GM23338 (cell line): ENCODE measurements around the gene GLCE. TPM values are rescaled to one million over a fixed set of nuclear protein-coding genes. Genes with fewer than 3 reads are reported as not detected.

ENCODE experiments used
- ATAC-seq: fragments of 200-7000 bp; cut with Tn5 transposase; 3 replicates; pipeline ENCODE4 v1.9.1; 2020
- DNase-seq: peaks from one replicate; pipeline ENCODE4 v3.0.0-alpha.2; 2015; ENCODE audit warnings: low spot score
- H2AFZ ChIP-seq: fragments of 200-600 bp; sonication (generic); 2 replicates; pipeline ENCODE4 v1.8.0; 2016; ENCODE audit warnings: antibody characterized with exemption, mild to moderate bottlenecking, moderate library complexity
- H3F3A ChIP-seq: fragments of 200-600 bp; sonication (generic); replicated peaks from 2 replicates; pipeline ENCODE4 v1.8.0; 2017; ENCODE audit warnings: antibody characterized with exemption, mixed run types, low read depth
- H3K27ac ChIP-seq: fragments of 200-600 bp; sonication (generic); 2 replicates; pipeline ENCODE4 v1.6.1; 2016; ENCODE audit warnings: low read depth
- H3K27me3 ChIP-seq: fragments of 200-600 bp; sonication (generic); 2 replicates; pipeline ENCODE4 v1.8.0; 2016; ENCODE audit warnings: mild to moderate bottlenecking, mixed run types, moderate library complexity; ENCODE audit not compliant: insufficient read depth
- H3K36me3 ChIP-seq: fragments of 200-600 bp; sonication (generic); 2 replicates; pipeline ENCODE4 v1.8.0; 2016; ENCODE audit warnings: mild to moderate bottlenecking; ENCODE audit not compliant: insufficient read depth
- H3K4me1 ChIP-seq: fragments of 200-600 bp; sonication (generic); 2 replicates; pipeline ENCODE4 v1.8.0; 2016; ENCODE audit warnings: mild to moderate bottlenecking, moderate library complexity; ENCODE audit not compliant: insufficient read depth
- H3K4me2 ChIP-seq: fragments of 200-600 bp; sonication (generic); 2 replicates; pipeline ENCODE4 v1.7.1; 2017; ENCODE audit warnings: mixed run types
- H3K4me3 ChIP-seq: fragments of 200-600 bp; sonication (generic); 2 replicates; pipeline ENCODE4 v1.6.1; 2016; ENCODE audit warnings: mixed run types
- H3K79me2 ChIP-seq: fragments of 200-600 bp; sonication (generic); replicated peaks from 2 replicates; pipeline ENCODE4 v1.8.0; 2017; ENCODE audit warnings: mild to moderate bottlenecking; ENCODE audit not compliant: insufficient read depth
- H3K9me2 ChIP-seq: fragments of 200-600 bp; sonication (generic); 2 replicates; pipeline ENCODE4 v1.8.0; 2017; ENCODE audit not compliant: insufficient read depth
- H4K20me1 ChIP-seq: fragments of 200-600 bp; sonication (generic); replicated peaks from 2 replicates; pipeline ENCODE4 v1.8.0; 2017; ENCODE audit warnings: mild to moderate bottlenecking; ENCODE audit not compliant: insufficient read depth
- H3K27ac Mint-ChIP-seq: 2 replicates; pipeline ENCODE4 v1.8.0; 2020; ENCODE audit warnings: inconsistent platforms, mild to moderate bottlenecking, moderate library complexity, mixed read lengths
- H3K27me3 Mint-ChIP-seq: 3 replicates; pipeline ENCODE4 v1.8.0; 2022; ENCODE audit warnings: low read depth, mild to moderate bottlenecking, moderate library complexity, mixed read lengths, inconsistent platforms; ENCODE audit not compliant: insufficient read depth, poor library complexity
- H3K36me3 Mint-ChIP-seq: 3 replicates; pipeline ENCODE4 v1.8.0; 2021; ENCODE audit warnings: low read depth, mild to moderate bottlenecking, inconsistent platforms, moderate library complexity, mixed read lengths
- H3K4me1 Mint-ChIP-seq: 3 replicates; pipeline ENCODE4 v1.8.0; 2020; ENCODE audit warnings: mild to moderate bottlenecking, inconsistent platforms, mixed read lengths
- H3K4me3 Mint-ChIP-seq: 3 replicates; pipeline ENCODE4 v1.8.0; 2021; ENCODE audit warnings: moderate library complexity, mild to moderate bottlenecking, inconsistent platforms, mixed read lengths
- H3K9me3 Mint-ChIP-seq: 3 replicates; pipeline ENCODE4 v1.8.0; 2020; ENCODE audit warnings: moderate library complexity, mild to moderate bottlenecking, inconsistent platforms, mixed read lengths
- CREB1 ChIP-seq: fragments of 250-450 bp; sonication (Bioruptor Pico); IDR thresholded peaks from 2 replicates; pipeline ENCODE4 v1.5.0; 2020; ENCODE audit warnings: low read depth, mild to moderate bottlenecking, moderate library complexity
- EZH2 ChIP-seq: fragments of 200-600 bp; sonication (generic); IDR thresholded peaks from one replicate; pipeline ENCODE4 v1.8.0; 2017; ENCODE audit warnings: antibody characterized with exemption, mild to moderate bottlenecking, low read depth; ENCODE audit not compliant: unreplicated experiment
- EZH2phosphoT487 ChIP-seq: fragments of 200-600 bp; sonication (generic); IDR thresholded peaks from one replicate; pipeline ENCODE4 v1.8.1; 2018; ENCODE audit warnings: antibody characterized with exemption; ENCODE audit not compliant: unreplicated experiment
- POLR2AphosphoS5 ChIP-seq: IDR thresholded peaks from 2 replicates; pipeline ENCODE4 v1.6.1; 2016; ENCODE audit warnings: antibody characterized with exemption, low read depth
- ZNF331 ChIP-seq: fragments of 250-450 bp; sonication (Bioruptor Pico); IDR thresholded peaks from 2 replicates; pipeline ENCODE4 v1.5.0; 2020; ENCODE audit warnings: low read depth, mild to moderate bottlenecking, moderate library complexity
- polyA plus RNA-seq: library from polyadenylated mRNA; unstranded; fragments of >200 nt; fragmentation: Nextera tagmentation; extraction: Ambion mirVana; gene quantifications from 2 replicates; pipeline ENCODE4 v1.2.1, GENCODE V29; 2016
- total RNA-seq: library from RNA; depleted of rRNA; stranded (reverse); fragments of >200 nt; shearing (Covaris generic); gene quantifications from 2 replicates; pipeline ENCODE4 v1.2.3, GENCODE V29; 2014
- TF ChIP-seq, protein P1 (sequence below), 2 experiments: fragments of 200-600 bp in 1 of 2; sonication (generic) in 1 of 2; conservative IDR thresholded peaks; 2 replicates each; pipeline versions ENCODE4 v1.5.1 to v1.6.1; 2016 to 2017; ENCODE audit warnings: antibody characterized with exemption in 2 of 2, low read depth in 2 of 2, mild to moderate bottlenecking in 2 of 2, moderate library complexity in 1 of 2
- TF ChIP-seq, protein P2 (sequence below): IDR thresholded peaks from 2 replicates; pipeline ENCODE4 v1.6.1; 2016; ENCODE audit warnings: antibody characterized with exemption

GLCE gene
- total and polyA plus RNA-seq, 2 experiments from 2014 or later: 7.5 to 15.5 TPM

DNA sequence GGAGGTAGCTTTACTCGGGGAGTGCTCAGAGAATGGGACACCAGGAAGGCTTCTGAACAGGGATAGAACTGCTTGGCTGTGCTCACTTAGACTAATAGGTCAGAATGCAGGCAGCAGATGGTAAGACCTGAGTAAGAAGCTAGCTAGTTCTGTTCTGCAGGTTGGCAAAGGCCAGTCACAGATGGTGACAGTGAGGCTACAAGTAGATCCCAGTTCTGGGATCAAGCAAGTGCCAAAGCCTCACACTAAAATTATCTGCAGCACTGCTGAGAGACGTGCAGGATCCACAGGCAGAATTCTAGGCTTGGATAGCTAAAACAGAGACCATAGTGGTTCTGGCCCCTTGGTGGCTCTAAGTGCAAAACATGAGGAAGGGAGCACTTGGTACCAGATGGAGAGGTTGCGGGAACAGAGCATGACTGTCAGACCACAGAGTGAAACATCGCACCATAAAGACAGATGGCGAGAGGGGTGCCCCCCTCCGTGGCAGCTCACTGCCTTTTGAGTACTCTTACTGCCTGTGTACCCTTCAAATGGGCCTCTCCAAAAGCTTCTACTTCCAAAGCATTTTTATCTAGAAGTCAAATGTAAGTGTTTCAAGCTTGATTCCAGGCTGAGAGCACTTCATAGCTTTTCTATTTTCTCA is 3.6 kb upstream of the GLCE start (continued):
- TF ChIP-seq, protein P1, sequence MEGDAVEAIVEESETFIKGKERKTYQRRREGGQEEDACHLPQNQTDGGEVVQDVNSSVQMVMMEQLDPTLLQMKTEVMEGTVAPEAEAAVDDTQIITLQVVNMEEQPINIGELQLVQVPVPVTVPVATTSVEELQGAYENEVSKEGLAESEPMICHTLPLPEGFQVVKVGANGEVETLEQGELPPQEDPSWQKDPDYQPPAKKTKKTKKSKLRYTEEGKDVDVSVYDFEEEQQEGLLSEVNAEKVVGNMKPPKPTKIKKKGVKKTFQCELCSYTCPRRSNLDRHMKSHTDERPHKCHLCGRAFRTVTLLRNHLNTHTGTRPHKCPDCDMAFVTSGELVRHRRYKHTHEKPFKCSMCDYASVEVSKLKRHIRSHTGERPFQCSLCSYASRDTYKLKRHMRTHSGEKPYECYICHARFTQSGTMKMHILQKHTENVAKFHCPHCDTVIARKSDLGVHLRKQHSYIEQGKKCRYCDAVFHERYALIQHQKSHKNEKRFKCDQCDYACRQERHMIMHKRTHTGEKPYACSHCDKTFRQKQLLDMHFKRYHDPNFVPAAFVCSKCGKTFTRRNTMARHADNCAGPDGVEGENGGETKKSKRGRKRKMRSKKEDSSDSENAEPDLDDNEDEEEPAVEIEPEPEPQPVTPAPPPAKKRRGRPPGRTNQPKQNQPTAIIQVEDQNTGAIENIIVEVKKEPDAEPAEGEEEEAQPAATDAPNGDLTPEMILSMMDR (conservative IDR thresholded peaks at IDR 0.05; ENCODE audit: low read depth in 2 of 2): no peak; a peak in 1 of 4 replicates
- TF ChIP-seq POLR2AphosphoS5 (no peak), EZH2 (no peak), ZNF331 (CRISPR knock-in tag) (no peak)
- TF ChIP-seq, protein P2, sequence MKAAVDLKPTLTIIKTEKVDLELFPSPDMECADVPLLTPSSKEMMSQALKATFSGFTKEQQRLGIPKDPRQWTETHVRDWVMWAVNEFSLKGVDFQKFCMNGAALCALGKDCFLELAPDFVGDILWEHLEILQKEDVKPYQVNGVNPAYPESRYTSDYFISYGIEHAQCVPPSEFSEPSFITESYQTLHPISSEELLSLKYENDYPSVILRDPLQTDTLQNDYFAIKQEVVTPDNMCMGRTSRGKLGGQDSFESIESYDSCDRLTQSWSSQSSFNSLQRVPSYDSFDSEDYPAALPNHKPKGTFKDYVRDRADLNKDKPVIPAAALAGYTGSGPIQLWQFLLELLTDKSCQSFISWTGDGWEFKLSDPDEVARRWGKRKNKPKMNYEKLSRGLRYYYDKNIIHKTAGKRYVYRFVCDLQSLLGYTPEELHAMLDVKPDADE: no peak

DNA sequence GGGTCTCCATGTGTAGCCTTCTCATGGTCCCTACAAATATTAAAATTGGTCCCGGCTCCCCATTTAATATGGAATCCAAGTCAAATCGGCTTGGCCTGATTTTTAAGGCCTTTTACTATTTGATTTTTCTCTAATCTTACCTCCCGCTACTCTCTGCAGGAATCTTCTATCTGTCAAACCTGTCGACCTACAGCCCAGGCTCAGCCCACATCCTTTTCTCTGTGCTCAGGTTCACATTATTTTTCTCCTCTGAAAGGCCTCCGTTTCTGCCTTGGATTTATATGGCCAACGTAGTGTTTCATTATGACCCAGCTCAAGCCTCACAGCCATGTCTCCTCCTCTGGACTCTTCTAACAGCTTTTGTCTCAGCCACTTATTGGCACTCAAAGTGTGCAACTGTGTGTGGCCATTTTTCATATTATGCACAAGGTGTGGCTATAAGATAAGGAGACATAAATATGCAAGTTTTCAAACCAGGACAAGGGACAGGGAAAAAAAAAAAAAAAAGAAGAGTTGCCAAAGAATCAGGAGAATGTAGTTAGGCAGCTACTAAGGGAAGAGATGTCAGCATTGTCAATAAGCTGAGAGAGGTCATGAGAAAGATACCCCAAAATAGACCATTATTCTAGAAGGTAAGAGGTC is 2.1 kb upstream of the GLCE start:
- Mint-ChIP-seq H3K4me3 (no peak overlapping the region; the same call in 2 of the 3 replicates), H3K27ac (no peak overlapping the region), H3K36me3 (no peaks in the 10 kb centered on the region; the same call in 2 of the 3 replicates), H3K27me3 (peaks cover 9% of the 10 kb centered on the region), H3K9me3 (no peaks in the 10 kb centered on the region; the same call in 2 of the 3 replicates), H3K4me1 (peaks cover 31% of the 10 kb centered on the region)
- Histone ChIP-seq H3F3A (no peaks in the 10 kb centered on the region; the same call in 1 of the 2 replicates), H3K27ac (no peak overlapping the region), H3K79me2 (peaks cover 19% of the 10 kb centered on the region), H3K4me3 (no peak overlapping the region), H3K9me2 (peaks cover 4% of the 10 kb centered on the region; the same call in 1 of the 2 replicates), H3K4me1 (peaks cover 14% of the 10 kb centered on the region), H4K20me1 (peaks cover 15% of the 10 kb centered on the region), H3K27me3 (peaks cover 23% of the 10 kb centered on the region), H3K36me3 (no peaks in the 10 kb centered on the region), H2AFZ (no peak overlapping the region), H3K4me2 (no peak overlapping the region)
- TF ChIP-seq EZH2phosphoT487: no peak
- DNase-seq (no peak), ATAC-seq (no peak)

DNA sequence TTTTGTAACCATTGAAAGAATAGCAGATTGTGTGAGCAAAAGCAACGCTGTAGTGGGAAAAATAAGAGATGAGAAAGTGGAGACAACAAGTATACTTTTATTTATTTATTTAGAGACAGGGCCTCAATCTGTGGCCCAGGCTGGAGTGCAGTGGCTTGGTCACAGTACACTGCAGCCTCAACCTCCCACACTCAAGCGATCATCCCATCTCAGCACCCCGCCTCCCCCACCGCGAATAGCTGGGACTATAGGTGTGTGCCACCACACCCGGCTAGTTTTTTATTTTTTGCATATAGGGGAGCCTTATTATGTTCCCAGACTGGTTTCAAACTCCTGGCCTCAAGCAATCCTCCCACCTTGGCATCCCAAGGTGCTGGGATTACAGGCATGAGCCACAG is 1.6 kb upstream of the GLCE start:
- ATAC-seq (no peak), DNase-seq (no peak)
- peaks cover 24% of the 10 kb centered on the region for H3K27me3 ChIP-seq
- Mint-ChIP-seq H3K4me3 (peak overlapping the region; percentile 94), H3K9me3 (no peaks in the 10 kb centered on the region; the same call in 2 of the 3 replicates), H3K36me3 (no peaks in the 10 kb centered on the region; the same call in 2 of the 3 replicates), H3K4me1 (peaks cover 33% of the 10 kb centered on the region), H3K27ac (no peak overlapping the region), H3K27me3 (peaks cover 7% of the 10 kb centered on the region)
- peaks cover 18% of the 10 kb centered on the region for H4K20me1 ChIP-seq
- peaks cover 14% of the 10 kb centered on the region for H3K4me1 ChIP-seq
- TF ChIP-seq CREB1: no peak
- H3K27ac ChIP-seq: no peak overlapping the region
- H3K4me2 ChIP-seq: no peak overlapping the region
- H3K9me2 ChIP-seq: peaks cover 2% of the 10 kb centered on the region; the same call in 1 of the 2 replicates
- peaks cover 24% of the 10 kb centered on the region for H3K79me2 ChIP-seq
- H2AFZ ChIP-seq: 0 out of 2 replicates have a peak overlapping the region, but pooled peaks have one; percentile 24
- H3F3A ChIP-seq: no peaks in the 10 kb centered on the region; the same call in 1 of the 2 replicates
- no peaks in the 10 kb centered on the region for H3K36me3 ChIP-seq
- H3K4me3 ChIP-seq: no peak overlapping the region
